Panc1 (cell line): Measurements from ENCODE around the gene RTCB. TPM values are rescaled to one million over a fixed set of nuclear protein-coding genes. Genes with fewer than 3 reads are reported as not detected.

Source experiments
- ATAC-seq: fragments of 200-7000 bp; cut with Tn5 transposase; 2 replicates; pipeline ENCODE4 v1.9.1; 2020; ENCODE audit warnings: mild to moderate bottlenecking, moderate library complexity
- BruUV-seq: library from RNA; stranded (reverse); fragments of 400-500 nt; replicated peaks from 2 replicates; lab custom pipeline; 2021; lab: Mats Ljungman, UMichigan
- CTCF ChIA-PET: fragments of 300-600 bp; sonication (Branson Sonifier 250); formaldehyde crosslinking; loops from one replicate; lab custom pipeline; 2022; ENCODE audit warnings: antibody characterized with exemption; lab: Charles Lee
- POLR2A ChIA-PET: fragments of 300-600 bp; sonication (Branson Sonifier 250); formaldehyde crosslinking; loops from one replicate; lab custom pipeline; 2022; ENCODE audit warnings: antibody characterized with exemption; lab: Charles Lee
- DNase-seq: peaks from one replicate; pipeline ENCODE4 v3.0.0-alpha.2; 2010; ENCODE audit warnings: low read depth, low spot score
- H3K27ac ChIP-seq: 2 replicates; pipeline ENCODE4 v1.5.1; 2011; ENCODE audit warnings: mild to moderate bottlenecking, low read length, inconsistent platforms
- H3K27me3 ChIP-seq: fragments of 200-500 bp; sonication (Bioruptor generic); 2 replicates; pipeline ENCODE4 v1.6.0; 2014; ENCODE audit warnings: low read length, inconsistent platforms; ENCODE audit not compliant: control insufficient read depth, insufficient read depth
- H3K36me3 ChIP-seq: fragments of 200-500 bp; sonication (Bioruptor generic); 2 replicates; pipeline ENCODE4 v1.5.1; 2014; ENCODE audit warnings: inconsistent platforms, mild to moderate bottlenecking, low read length, moderate library complexity; ENCODE audit not compliant: control insufficient read depth, insufficient read depth
- H3K4me1 ChIP-seq: 2 replicates; pipeline ENCODE4 v1.5.1; 2011; ENCODE audit warnings: inconsistent platforms, mild to moderate bottlenecking, low read length, moderate library complexity; ENCODE audit not compliant: control insufficient read depth, insufficient read depth
- H3K4me3 ChIP-seq, 2 experiments: 2 replicates each; pipeline ENCODE4 v1.5.1; 2011 to 2012; ENCODE audit warnings: low read depth in 2 of 2, low read length in 2 of 2, mild to moderate bottlenecking in 2 of 2, inconsistent platforms in 1 of 2, moderate library complexity in 1 of 2
- H3K9me3 ChIP-seq: fragments of 200-500 bp; sonication (Bioruptor generic); 2 replicates; pipeline ENCODE4 v1.5.1; 2014; ENCODE audit warnings: low read depth, mild to moderate bottlenecking, inconsistent platforms, low read length, moderate library complexity; ENCODE audit not compliant: control insufficient read depth, insufficient read depth
- POLR2AphosphoS5 ChIP-seq: IDR thresholded peaks from 2 replicates; pipeline ENCODE4 v1.6.1; 2012; ENCODE audit warnings: mild to moderate bottlenecking, low read depth, low read length, moderate library complexity
- REST ChIP-seq, 2 experiments: IDR thresholded peaks; 2 replicates each; pipeline ENCODE4 v1.6.1; 2011 to 2012; ENCODE audit warnings: low read depth in 2 of 2, control low read depth in 1 of 2, low read length in 1 of 2, mild to moderate bottlenecking in 1 of 2, moderate library complexity in 1 of 2; ENCODE audit not compliant: insufficient read depth in 1 of 2
- SIN3A ChIP-seq: IDR thresholded peaks from 2 replicates; pipeline ENCODE4 v1.6.1; 2012; ENCODE audit warnings: low read depth, mild to moderate bottlenecking, low read length, moderate library complexity, borderline replicate concordance; ENCODE audit not compliant: insufficient read depth
- TCF7L2 ChIP-seq: IDR thresholded peaks from 2 replicates; pipeline ENCODE4 v1.6.1; 2011; ENCODE audit warnings: mild to moderate bottlenecking, low read depth, low read length, inconsistent platforms
- in situ Hi-C: cut with HindIII; loops from 2 replicates; pipeline ENCODE4 v1.10.0; 2016; ENCODE audit warnings: low sequenced_read_pairs, low pct_unique_long_range_greater_than_20kb
- intact Hi-C: fragments of 100-400 bp; cut with micrococcal nuclease; formaldehyde crosslinking; loops from one replicate; pipeline ENCODE4 v1.10.0; 2022; ENCODE audit not compliant: unreplicated experiment
- total RNA-seq: library from RNA; stranded (reverse); gene quantifications from one replicate; pipeline ENCODE4 v1.2.1, GENCODE V29; 2021; ENCODE audit not compliant: unreplicated experiment
- TF ChIP-seq, protein P1 (sequence below): fragments of 450-650 bp; IDR thresholded peaks from 2 replicates; pipeline ENCODE4 v1.5.1; 2017; ENCODE audit warnings: mild to moderate bottlenecking

The RTCB gene
- total RNA-seq, 1 experiment from 2014 or later, result 55.9 TPM

GRCh38 chr22:32339190-32340012 lies 72.6 kb downstream of the RTCB start:
- no peak overlapping the region for H3K27ac ChIP-seq
- intact Hi-C loops (no loop called here), in situ Hi-C loops (no loop called here)
- no peaks in the 10 kb centered on the region for H3K9me3 ChIP-seq
- no peaks in the 10 kb centered on the region for H3K4me1 ChIP-seq
- no TSS peak for BruUV-seq
- no peak for TF ChIP-seq TCF7L2
- TF ChIP-seq, protein P1, sequence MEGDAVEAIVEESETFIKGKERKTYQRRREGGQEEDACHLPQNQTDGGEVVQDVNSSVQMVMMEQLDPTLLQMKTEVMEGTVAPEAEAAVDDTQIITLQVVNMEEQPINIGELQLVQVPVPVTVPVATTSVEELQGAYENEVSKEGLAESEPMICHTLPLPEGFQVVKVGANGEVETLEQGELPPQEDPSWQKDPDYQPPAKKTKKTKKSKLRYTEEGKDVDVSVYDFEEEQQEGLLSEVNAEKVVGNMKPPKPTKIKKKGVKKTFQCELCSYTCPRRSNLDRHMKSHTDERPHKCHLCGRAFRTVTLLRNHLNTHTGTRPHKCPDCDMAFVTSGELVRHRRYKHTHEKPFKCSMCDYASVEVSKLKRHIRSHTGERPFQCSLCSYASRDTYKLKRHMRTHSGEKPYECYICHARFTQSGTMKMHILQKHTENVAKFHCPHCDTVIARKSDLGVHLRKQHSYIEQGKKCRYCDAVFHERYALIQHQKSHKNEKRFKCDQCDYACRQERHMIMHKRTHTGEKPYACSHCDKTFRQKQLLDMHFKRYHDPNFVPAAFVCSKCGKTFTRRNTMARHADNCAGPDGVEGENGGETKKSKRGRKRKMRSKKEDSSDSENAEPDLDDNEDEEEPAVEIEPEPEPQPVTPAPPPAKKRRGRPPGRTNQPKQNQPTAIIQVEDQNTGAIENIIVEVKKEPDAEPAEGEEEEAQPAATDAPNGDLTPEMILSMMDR, result no peak
- TF ChIP-seq SIN3A, result no peak
- TF ChIP-seq POLR2AphosphoS5, result no peak
- no peak for TF ChIP-seq REST (IDR thresholded peaks at IDR 0.05; ENCODE audit: insufficient read depth in 1 of 2, low read depth in 2 of 2, low read length in 1 of 2)
- no peaks in the 10 kb centered on the region for H3K36me3 ChIP-seq
- DNase-seq (no peak), ATAC-seq (no peak)
- POLR2A ChIA-PET, result no interaction called here
- no peak overlapping the region for H3K4me3 ChIP-seq
- CTCF ChIA-PET, result interaction anchor here (0.6 kb wide), 1 partner anchor 16 kb away, joined by 8 read pairs; no protein-coding TSS in a partner anchor
- no peaks in the 10 kb centered on the region; the same call in 1 of the 2 replicates for H3K27me3 ChIP-seq

DNA sequence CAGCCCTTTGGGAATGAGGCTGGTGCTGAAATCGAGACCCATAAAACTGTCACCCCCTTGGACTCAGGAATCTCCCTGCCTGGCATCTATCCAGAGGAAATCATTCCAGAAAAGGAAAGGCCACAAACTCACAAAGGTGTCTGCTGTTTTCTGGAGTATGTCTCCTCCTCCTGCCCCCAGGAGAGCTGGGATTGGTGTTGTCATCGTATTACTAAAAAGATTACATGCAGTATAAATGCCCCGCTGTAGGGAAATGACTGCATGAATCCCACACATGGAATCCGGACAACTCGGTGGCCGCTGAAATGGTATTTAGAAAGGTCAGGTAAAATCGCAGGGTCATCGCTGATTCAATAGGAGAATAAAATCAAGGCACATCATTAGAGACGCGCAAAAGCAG lies 73.3 kb downstream of the RTCB start:
- DNase-seq (no peak), ATAC-seq (no peak)
- Histone ChIP-seq H3K36me3 (no peaks in the 10 kb centered on the region), H3K27me3 (no peaks in the 10 kb centered on the region; the same call in 1 of the 2 replicates), H3K4me3 (no peak overlapping the region), H3K4me1 (no peaks in the 10 kb centered on the region), H3K27ac (no peak overlapping the region), H3K9me3 (no peaks in the 10 kb centered on the region)
- POLR2A ChIA-PET, result no interaction called here
- no TSS peak for BruUV-seq
- in situ Hi-C loops, result no loop called here
- TF ChIP-seq POLR2AphosphoS5 (no peak), SIN3A (no peak), TCF7L2 (no peak), REST (IDR thresholded peaks at IDR 0.05; ENCODE audit: insufficient read depth in 1 of 2, low read depth in 2 of 2, low read length in 1 of 2) (no peak)
- TF ChIP-seq, protein P1, result no peak
- intact Hi-C loops, result no loop called here
- CTCF ChIA-PET, result no interaction called here
